H1 (cell line): ENCODE measurements around the gene TMEM18. TPM values are rescaled to one million over a fixed set of nuclear protein-coding genes. Genes with fewer than 3 reads are reported as not detected.

Source experiments
- CTCF ChIA-PET: fragments of 300-600 bp; sonication (Branson Sonifier 250); formaldehyde crosslinking; loops from one replicate; lab custom pipeline; 2021; ENCODE audit not compliant: partially characterized antibody; lab: Charles Lee
- POLR2A ChIA-PET: fragments of 300-600 bp; sonication (Branson Sonifier 250); formaldehyde crosslinking; loops from one replicate; lab custom pipeline; 2021; ENCODE audit warnings: inconsistent platforms; ENCODE audit not compliant: partially characterized antibody; lab: Charles Lee
- DNase-seq, 2 experiments: peaks; one replicate each; pipeline versions ENCODE4 v3.0.0 to v3.0.0-alpha.2; 2010 to 2022; ENCODE audit warnings: low spot score in 2 of 2, low read depth in 1 of 2, mixed read lengths in 1 of 2
- FAIRE-seq: peaks from 2 replicates; lab custom pipeline; 2011; peaks lifted over from hg19 to GRCh38; lab: Jason Lieb, UNC
- H2AFZ ChIP-seq: 2 replicates; pipeline ENCODE4 v1.8.1; 2012; ENCODE audit warnings: low read length, inconsistent platforms
- H2AK5ac ChIP-seq: 2 replicates; pipeline ENCODE4 v1.6.1; 2013; ENCODE audit warnings: low read depth, low read length
- H2BK120ac ChIP-seq: replicated peaks from 2 replicates; pipeline ENCODE3; 2013; ENCODE audit warnings: low read depth, low read length, inconsistent platforms
- H2BK12ac ChIP-seq: 2 replicates; pipeline ENCODE4 v1.6.1; 2013; ENCODE audit warnings: low read depth, low read length
- H2BK15ac ChIP-seq: 2 replicates; pipeline ENCODE4 v1.6.1; 2013; ENCODE audit warnings: low read length
- H2BK20ac ChIP-seq: 2 replicates; pipeline ENCODE4 v1.6.1; 2013; ENCODE audit warnings: low read length
- H2BK5ac ChIP-seq: 2 replicates; pipeline ENCODE4 v1.6.1; 2013; ENCODE audit warnings: low read depth, low read length
- H3K14ac ChIP-seq: 2 replicates; pipeline ENCODE4 v1.6.1; 2013; ENCODE audit warnings: inconsistent platforms; ENCODE audit not compliant: insufficient read length
- H3K18ac ChIP-seq: 2 replicates; pipeline ENCODE4 v1.6.1; 2013; ENCODE audit warnings: low read length; ENCODE audit errors: extremely low read depth
- H3K23ac ChIP-seq: 2 replicates; pipeline ENCODE4 v1.6.1; 2013; ENCODE audit warnings: inconsistent platforms; ENCODE audit not compliant: insufficient read length
- H3K23me2 ChIP-seq: 2 replicates; pipeline ENCODE4 v1.6.1; 2013; ENCODE audit warnings: low read depth, low read length
- H3K27ac ChIP-seq: 2 replicates; pipeline ENCODE4 v1.6.1; 2011; ENCODE audit warnings: low read depth, low read length, inconsistent platforms
- H3K27me3 ChIP-seq, 4 experiments: replicated peaks in 1 of 4; 1 replicate in 1 of 4; 2 replicates in 3 of 4; pipeline versions ENCODE4 v1.6.1 to v1.8.1; 2011 to 2013; ENCODE audit warnings: low read length in 3 of 4, mild to moderate bottlenecking in 3 of 4, inconsistent platforms in 2 of 4, mixed read lengths in 2 of 4, moderate library complexity in 1 of 4; ENCODE audit not compliant: control insufficient read depth in 3 of 4, insufficient read depth in 3 of 4; ENCODE audit errors: extremely low read depth in 1 of 4
- H3K36me3 ChIP-seq, 4 experiments: 2 replicates each; pipeline versions ENCODE4 v1.6.1 to v1.8.1; 2011 to 2013; ENCODE audit warnings: mild to moderate bottlenecking in 4 of 4, low read length in 3 of 4, moderate library complexity in 2 of 4, control low read depth in 1 of 4, inconsistent platforms in 1 of 4; ENCODE audit not compliant: insufficient read depth in 4 of 4, control insufficient read depth in 2 of 4
- H3K4ac ChIP-seq: replicated peaks from 2 replicates; pipeline ENCODE3; 2013; ENCODE audit warnings: low read length, low read depth, mixed read lengths, inconsistent platforms; ENCODE audit not compliant: insufficient read length
- H3K4me1 ChIP-seq, 4 experiments: replicated peaks in 1 of 4; 1 replicate in 1 of 4; 2 replicates in 3 of 4; pipeline versions ENCODE4 v1.6.1 to v1.8.1; 2011 to 2013; ENCODE audit warnings: low read length in 3 of 4, inconsistent platforms in 2 of 4, mixed read lengths in 1 of 4; ENCODE audit not compliant: insufficient read depth in 4 of 4, control insufficient read depth in 3 of 4
- H3K4me2 ChIP-seq, 2 experiments: 2 replicates each; pipeline versions ENCODE4 v1.6.1 to v1.8.1; 2011 to 2013; ENCODE audit warnings: low read depth in 2 of 2, low read length in 2 of 2, control low read depth in 1 of 2, inconsistent platforms in 1 of 2, mild to moderate bottlenecking in 1 of 2; ENCODE audit not compliant: insufficient read depth in 1 of 2
- H3K4me3 ChIP-seq, 4 experiments: fragments of 200-600, 300-600 bp in 1 of 4; sonication (generic), shearing (Covaris generic), sonication (Bioruptor Twin) in 1 of 4; 2 replicates each; pipeline versions ENCODE4 v1.5.1 to v1.8.1; 2011 to 2016; ENCODE audit warnings: low read length in 4 of 4, low read depth in 3 of 4, control low read depth in 2 of 4, inconsistent platforms in 2 of 4, mild to moderate bottlenecking in 2 of 4, mixed read lengths in 1 of 4, moderate library complexity in 1 of 4; ENCODE audit not compliant: insufficient read depth in 2 of 4; ENCODE audit errors: extremely low read depth in 1 of 4
- H3K56ac ChIP-seq: replicated peaks from 2 replicates; pipeline ENCODE3; 2013; ENCODE audit warnings: low read depth, mild to moderate bottlenecking, mixed read lengths, low read length, inconsistent platforms; ENCODE audit not compliant: insufficient read length
- H3K79me1 ChIP-seq: 2 replicates; pipeline ENCODE4 v1.6.1; 2013; ENCODE audit warnings: low read depth, low read length, control low read depth
- H3K79me2 ChIP-seq, 2 experiments: 2 replicates each; pipeline versions ENCODE4 v1.6.1 to v1.8.1; 2012 to 2013; ENCODE audit warnings: low read length in 2 of 2, mild to moderate bottlenecking in 2 of 2, inconsistent platforms in 1 of 2; ENCODE audit not compliant: insufficient read depth in 2 of 2, control insufficient read depth in 1 of 2
- H3K9ac ChIP-seq, 4 experiments: replicated peaks in 1 of 4; 1 replicate in 1 of 4; 2 replicates in 3 of 4; pipeline versions ENCODE4 v1.6.1 to v1.8.1; 2011 to 2013; ENCODE audit warnings: low read depth in 3 of 4, low read length in 3 of 4, control low read depth in 2 of 4, mild to moderate bottlenecking in 2 of 4, moderate library complexity in 2 of 4, inconsistent platforms in 1 of 4; ENCODE audit errors: extremely low read depth in 1 of 4
- H3K9me3 ChIP-seq, 2 experiments: 2 replicates each; pipeline versions ENCODE4 v1.6.1 to v1.8.1; 2012 to 2013; ENCODE audit warnings: mild to moderate bottlenecking in 2 of 2, moderate library complexity in 2 of 2, control low read depth in 1 of 2, inconsistent platforms in 1 of 2, low read depth in 1 of 2, low read length in 1 of 2, mixed read lengths in 1 of 2; ENCODE audit not compliant: insufficient read depth in 2 of 2
- H4K20me1 ChIP-seq, 2 experiments: replicated peaks in 1 of 2; 2 replicates each; pipeline versions ENCODE3 to v1.8.1; 2011 to 2013; ENCODE audit warnings: inconsistent platforms in 2 of 2, low read length in 2 of 2, mild to moderate bottlenecking in 1 of 2; ENCODE audit not compliant: insufficient read depth in 2 of 2, control insufficient read depth in 1 of 2
- H4K5ac ChIP-seq: 2 replicates; pipeline ENCODE4 v1.6.1; 2013; ENCODE audit warnings: low read length, low read depth, mixed read lengths, inconsistent platforms; ENCODE audit not compliant: insufficient read length
- H4K8ac ChIP-seq: 2 replicates; pipeline ENCODE4 v1.8.0; 2013; ENCODE audit warnings: mild to moderate bottlenecking, moderate library complexity, low read length, inconsistent platforms; ENCODE audit not compliant: insufficient read depth; ENCODE audit errors: extremely low read depth
- H4K91ac ChIP-seq: replicated peaks from 2 replicates; pipeline ENCODE3; 2013; ENCODE audit warnings: low read length, mixed read lengths, inconsistent platforms; ENCODE audit not compliant: insufficient read length
- WGBS, 2 experiments: shearing (Covaris generic) in 1 of 2; methylation state at CpG; one replicate each; pipeline versions ENCODE4 v1.1.6 to v1.1.7; 2013 to 2015; ENCODE audit warnings: low lambda C conversion rate in 2 of 2, mixed read lengths in 2 of 2, inconsistent platforms in 1 of 2, low coverage in 1 of 2, missing lambda C conversion rate in 1 of 2; ENCODE audit not compliant: insufficient replicate concordance in 2 of 2, insufficient coverage in 1 of 2, insufficient read length in 1 of 2; ENCODE audit errors: extremely low coverage in 1 of 2, missing lambda C conversion rate in 1 of 2; 5-methylcytosine and 5-hydroxymethylcytosine counted together
- polyA plus RNA-seq, 7 experiments: library from polyadenylated mRNA; depleted of rRNA in 3 of 7; stranded (reverse) in 5 of 7; unstranded in 2 of 7; fragments of >200 nt in 5 of 7; fragments of 200-250 nt in 2 of 7; gene quantifications; 1 replicate in 5 of 7; 2 replicates in 1 of 7; 4 replicates in 1 of 7; pipeline versions ENCODE4 v1.2.1 to v1.2.3, GENCODE V29; 2011 to 2013; ENCODE audit warnings: missing spikeins in 2 of 7, mixed read lengths in 2 of 7
- total RNA-seq: library from RNA; stranded (reverse); fragmentation: NEBNext Ultra II Directional; extraction: Animal tissue kit (Norgen Biotek cat#: 25700); gene quantifications from 2 replicates; pipeline ENCODE4 v1.2.1, GENCODE V29; 2021
- TF ChIP-seq, protein P1 (sequence below): IDR thresholded peaks from 2 replicates; pipeline ENCODE4 v1.6.1; 2012; ENCODE audit warnings: inconsistent platforms

TMEM18 gene
- total and polyA plus RNA-seq, 2 of the 8 experiments (the other 6 are each of a cell fraction or from before 2014, with no cell fraction given) = 22.4 to 27.1 TPM

DNA sequence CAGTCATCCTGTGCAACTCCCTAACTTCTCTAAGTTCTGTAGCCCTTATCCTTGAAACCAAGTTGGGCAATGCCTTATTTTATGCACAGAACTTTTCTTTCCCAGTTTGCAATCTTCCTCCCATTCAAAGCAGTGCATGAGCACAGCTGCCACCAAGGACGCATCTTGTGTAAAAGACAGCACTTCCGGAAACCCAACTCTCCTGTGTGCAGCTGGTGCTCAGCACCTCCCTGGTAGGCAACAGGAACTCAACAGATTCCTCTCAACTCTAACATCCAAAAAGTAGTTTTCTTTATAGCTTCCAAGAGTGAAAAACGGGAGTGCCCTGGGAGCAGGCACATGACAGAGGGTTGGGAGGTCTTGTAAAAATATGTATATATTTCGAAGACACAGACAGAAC is 2.2 kb downstream of the TMEM18 start:
- no peak overlapping the region for H3K56ac ChIP-seq
- H3K4me3 ChIP-seq = no peak overlapping the region
- H2BK120ac ChIP-seq = no peak overlapping the region
- CTCF ChIA-PET = interaction anchor here (1.1 to 1.2 kb wide), 2 partner anchors 9 to 11 kb away, joined by 3 to 4 read pairs; no protein-coding TSS in a partner anchor
- FAIRE-seq = no peak
- no peak overlapping the region for H4K8ac ChIP-seq
- peaks cover 2 to 14% (median 8%) of the 10 kb centered on the region in 4 experiments for H3K4me1 ChIP-seq
- no peak overlapping the region; a peak in 1 of 7 replicates for H3K9ac ChIP-seq
- peaks cover 0 to 13% (median 3%) of the 10 kb centered on the region in 4 experiments; a peak in 2 of 8 replicates for H3K36me3 ChIP-seq
- H2AK5ac ChIP-seq = no peak overlapping the region
- DNase-seq = no peak
- H3K23ac ChIP-seq = no peak overlapping the region
- no peak overlapping the region for H3K27ac ChIP-seq
- H2BK20ac ChIP-seq = no peak overlapping the region
- no peak overlapping the region for H2BK15ac ChIP-seq
- no peak overlapping the region for H3K14ac ChIP-seq
- TF ChIP-seq, protein P1, sequence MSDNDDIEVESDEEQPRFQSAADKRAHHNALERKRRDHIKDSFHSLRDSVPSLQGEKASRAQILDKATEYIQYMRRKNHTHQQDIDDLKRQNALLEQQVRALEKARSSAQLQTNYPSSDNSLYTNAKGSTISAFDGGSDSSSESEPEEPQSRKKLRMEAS = no peak
- POLR2A ChIA-PET = interaction anchor here (1.0 to 1.4 kb wide), 2 partner anchors 9 to 25 kb away, joined by 3 to 4 read pairs; no protein-coding TSS in a partner anchor
- peaks cover 14% of the 10 kb centered on the region for H3K79me1 ChIP-seq
- no peaks in the 10 kb centered on the region for H3K9me3 ChIP-seq
- WGBS, 2 experiments = 95% methylated on average over 4 of the region's 4 CpGs; no CpG with 5 or more reads in 1 of the 2 experiments
- H4K20me1 ChIP-seq = peaks cover 12 to 13% of the 10 kb centered on the region in 2 experiments
- H3K18ac ChIP-seq = no peak overlapping the region
- H3K27me3 ChIP-seq = no peaks in the 10 kb centered on the region
- no peak overlapping the region for H4K5ac ChIP-seq
- H3K4me2 ChIP-seq = peak overlapping the region in 1 of 2 experiments; percentile 64; a peak in 1 of 4 replicates
- H4K91ac ChIP-seq = no peak overlapping the region
- no peak overlapping the region for H2AFZ ChIP-seq
- peaks cover 0 to 32% of the 10 kb centered on the region in 2 experiments; a peak in 2 of 4 replicates for H3K79me2 ChIP-seq
- H2BK5ac ChIP-seq = no peak overlapping the region
- peaks cover 2% of the 10 kb centered on the region; the same call in 1 of the 2 replicates for H3K23me2 ChIP-seq
- H2BK12ac ChIP-seq = no peak overlapping the region
- H3K4ac ChIP-seq = no peak overlapping the region
